DMS53 (cell line): ENCODE results near the gene MINDY2.
"Not testable (repeated sequence)": the region's sequence is repeated elsewhere in the genome, so short reads cannot be mapped to it uniquely, and the experiment has no call there.

Experiments
- DNase-seq: peaks from one replicate; lab custom pipeline; 2025; lab: John Stamatoyannopoulos, UW

MINDY2 gene

DNA sequence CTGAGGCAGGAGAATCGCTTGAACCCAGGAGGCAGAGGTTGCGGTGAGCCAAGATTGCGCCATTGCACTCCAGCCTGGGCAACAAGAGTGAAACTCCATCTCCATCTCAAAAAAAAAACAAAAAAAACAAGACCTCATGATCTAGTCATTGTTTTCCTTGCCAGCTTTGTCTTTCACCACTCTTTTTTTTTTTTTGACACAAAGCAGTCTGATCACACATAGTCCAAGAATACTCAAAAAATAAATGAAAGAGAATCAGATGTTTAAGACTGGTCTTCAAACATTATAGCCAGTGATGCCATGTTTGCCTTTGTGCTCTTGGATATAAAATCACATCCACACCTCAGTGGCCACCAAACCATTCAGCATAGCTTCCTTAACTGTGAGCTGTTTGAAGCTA lies 15.8 kb upstream of the MINDY2 start:
- DNase-seq, result no peak

DNA sequence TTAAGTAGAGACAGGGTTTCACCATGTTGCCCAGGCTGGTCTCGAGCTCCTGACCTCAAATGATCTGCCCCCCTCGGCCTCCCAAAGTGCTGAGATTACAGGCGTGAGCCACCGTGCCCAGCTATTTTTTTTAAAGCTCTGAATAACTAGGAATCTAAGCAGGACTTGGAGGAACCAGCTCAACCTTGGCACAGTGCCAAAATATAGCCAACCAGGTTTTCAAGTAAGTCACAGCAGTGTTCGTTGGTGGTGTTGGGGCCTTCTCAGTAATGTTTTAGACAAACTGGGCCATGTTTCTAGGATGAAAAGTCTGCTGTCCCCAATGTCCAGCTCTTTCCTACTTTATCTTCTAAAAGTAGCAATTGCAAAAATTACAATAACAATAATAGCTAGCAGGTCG lies 15.1 kb upstream of the MINDY2 start:
- peak; percentile 26 for DNase-seq

DNA sequence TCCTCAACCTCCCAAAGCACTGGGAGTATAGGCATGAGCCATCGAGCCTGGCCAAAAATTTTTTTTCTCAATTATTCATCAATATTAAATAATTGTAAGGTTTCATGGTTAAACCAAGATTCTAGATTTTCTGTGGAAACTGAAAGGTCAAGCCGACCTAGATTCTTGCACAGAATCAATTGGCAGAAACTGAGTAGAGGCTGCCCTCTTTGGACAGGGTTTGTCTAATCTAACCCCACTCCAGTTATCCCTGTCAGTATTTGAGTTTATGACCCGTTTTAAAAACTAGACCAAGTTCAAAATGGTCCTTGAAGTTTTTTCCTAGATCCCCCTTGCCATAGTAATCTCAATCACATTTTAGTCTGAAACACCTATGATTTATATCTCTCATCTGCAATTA lies 13.0 kb upstream of the MINDY2 start:
- peak; percentile 24 for DNase-seq

DNA sequence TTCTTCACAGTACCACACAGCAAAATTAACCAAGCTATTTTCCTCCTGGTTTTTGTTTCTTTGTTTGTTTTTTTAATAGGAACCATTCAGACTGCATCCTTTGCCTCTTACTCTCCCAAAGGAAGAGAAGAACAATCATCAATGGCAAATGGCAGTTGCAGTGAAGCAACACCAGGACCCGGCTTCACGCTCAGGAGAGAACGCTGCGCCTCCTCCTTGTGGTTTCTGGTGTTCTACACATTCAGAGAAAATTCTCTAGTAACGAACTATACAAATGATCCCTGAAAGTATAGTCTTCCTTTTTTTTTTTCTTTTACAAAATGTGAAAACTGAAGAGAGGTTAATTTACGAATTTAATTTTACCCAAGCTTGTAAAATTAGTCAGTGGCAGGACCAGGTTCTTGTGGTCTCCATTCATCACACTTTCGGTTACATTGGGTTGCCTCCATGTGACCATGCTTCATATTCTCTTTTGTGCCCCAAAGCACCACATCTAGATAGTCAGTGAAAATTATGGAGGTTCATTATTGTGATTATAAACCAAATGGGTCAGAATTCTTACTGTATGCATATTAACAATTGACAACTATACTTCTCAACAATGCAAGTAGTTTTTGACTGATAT lies 10.6 kb upstream of the MINDY2 start:
- no peak for DNase-seq

DNA sequence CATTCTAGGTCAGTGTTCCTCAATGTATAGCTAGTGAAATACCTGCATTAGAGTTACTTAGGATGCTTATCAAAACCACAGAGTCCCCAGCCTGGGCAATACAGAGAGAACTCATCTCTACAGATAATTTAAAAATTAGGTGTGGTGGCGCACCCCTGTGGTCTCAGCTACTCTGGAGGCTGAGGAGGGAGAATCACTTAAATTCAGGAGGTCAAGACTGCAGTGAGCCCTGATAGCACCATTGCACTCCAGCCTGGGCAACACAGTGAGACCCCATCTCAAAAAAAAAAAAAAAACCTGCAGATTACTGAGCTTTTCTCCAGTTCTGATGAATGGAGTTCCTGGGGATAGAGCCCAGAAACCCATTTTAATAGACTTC lies 10.1 kb upstream of the MINDY2 start:
- no peak for DNase-seq

DNA sequence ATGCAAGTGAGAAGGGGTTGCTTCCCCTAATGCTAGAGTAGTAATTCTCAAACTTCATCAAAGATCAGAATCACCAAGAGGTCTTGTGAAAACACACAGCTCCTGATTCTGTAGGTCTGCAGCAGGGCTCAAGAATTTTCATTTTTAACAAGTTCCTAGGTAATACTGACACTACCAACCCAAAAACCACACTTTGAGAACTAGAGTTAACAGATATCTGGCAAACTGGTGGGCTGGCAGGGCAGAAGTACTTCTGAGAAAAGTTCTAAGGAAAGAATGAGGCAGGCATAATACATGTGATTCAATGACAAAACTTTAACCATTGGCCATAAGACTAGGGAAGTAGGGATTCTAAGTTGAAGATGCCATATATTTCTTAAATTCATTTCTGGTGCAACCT lies 8.8 kb upstream of the MINDY2 start:
- DNase-seq, result no peak

DNA sequence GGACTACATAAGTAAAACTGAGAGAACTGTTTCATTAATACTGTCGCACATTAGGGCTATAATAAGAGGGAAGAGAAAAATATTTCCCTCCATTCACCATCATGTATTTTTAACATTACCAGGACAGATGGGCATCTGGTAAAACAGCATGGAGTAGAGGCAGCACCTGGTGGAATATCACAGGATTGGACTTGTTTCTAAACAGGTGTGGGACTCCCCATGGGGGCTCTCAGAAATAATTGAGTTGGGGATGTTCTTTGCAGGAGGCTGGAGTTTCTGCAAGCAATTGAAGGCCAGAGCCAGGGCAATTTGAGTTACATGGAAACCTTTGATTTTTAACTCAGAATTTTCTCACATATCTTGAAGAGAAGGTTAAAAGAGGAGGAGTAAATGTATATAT lies 8.4 kb upstream of the MINDY2 start:
- no peak for DNase-seq

DNA sequence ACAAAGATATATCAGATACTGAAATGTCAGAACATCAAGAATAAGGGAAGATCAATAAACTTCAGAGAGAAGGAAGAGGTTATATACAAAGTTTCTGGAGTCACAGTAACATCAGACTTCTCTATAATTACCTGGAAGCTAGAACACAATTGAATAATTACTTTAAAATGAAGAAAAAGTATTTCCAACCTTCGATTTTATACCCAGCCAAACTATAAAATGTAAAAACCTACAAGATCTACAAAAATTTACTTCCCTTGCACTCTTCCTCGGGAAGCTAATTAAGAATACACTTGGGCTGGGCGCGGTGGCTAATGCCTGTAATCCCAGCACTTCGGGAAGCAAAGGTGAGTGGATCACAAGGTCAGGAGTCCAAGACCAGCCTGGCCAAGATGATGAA lies 6.6 kb upstream of the MINDY2 start:
- DNase-seq, result no peak

DNA sequence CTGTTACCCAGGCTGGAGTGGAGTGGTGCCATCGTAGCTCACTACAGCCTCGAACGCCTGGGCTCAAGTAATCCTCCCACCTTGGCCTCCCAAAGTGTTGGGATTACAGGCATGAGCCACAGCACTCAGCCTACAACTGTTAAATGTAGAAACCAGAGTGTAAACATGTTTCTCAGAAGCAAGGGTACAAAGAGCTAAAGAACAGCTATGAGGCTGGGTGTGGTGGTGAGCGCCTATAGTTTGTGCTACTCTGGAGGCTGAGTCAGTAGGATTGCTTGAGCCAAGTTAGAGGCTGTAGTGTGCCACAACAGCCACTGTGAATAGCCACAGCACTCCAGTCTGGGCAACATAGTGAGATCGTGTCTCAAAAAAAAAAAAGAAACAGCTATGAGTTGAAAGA lies 4.8 kb upstream of the MINDY2 start:
- DNase-seq, result no peak

DNA sequence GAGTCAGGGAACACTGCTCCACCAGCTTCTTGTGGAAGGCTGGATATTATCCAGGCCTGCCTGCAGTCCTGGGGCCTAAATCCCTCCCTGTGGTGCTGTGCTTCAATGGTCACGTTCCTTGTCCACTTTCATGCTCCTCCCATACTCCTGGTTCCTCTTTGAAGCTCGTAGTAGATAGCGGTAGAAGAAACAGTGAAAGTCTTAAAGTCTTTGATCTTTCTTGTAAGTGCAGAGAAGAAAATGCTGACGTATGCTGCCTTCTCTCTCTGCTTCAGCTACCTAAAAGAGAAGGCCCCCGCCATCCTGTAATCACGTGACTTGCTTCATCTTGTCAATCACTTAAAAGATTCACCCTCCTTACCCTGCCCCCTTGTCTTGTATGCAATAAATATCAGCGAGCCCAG lies 2.5 kb upstream of the MINDY2 start:
- DNase-seq, result not testable (repeated sequence)

DNA sequence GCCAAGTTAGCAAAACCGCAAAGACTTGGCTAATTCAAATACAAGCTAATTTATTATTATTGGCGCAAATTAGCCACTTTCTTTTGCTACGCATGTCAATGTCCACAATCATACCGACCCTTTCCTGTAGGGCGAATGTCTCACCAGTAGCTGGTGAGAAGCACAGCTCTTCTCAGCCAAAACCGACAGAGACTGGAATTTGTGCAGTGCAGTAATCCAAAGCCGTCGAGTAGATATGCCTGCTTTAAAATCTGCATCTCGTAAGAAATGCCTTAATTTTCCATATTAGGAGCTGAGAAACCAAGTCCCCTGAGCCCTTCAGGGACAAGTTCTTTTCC lies 614 bp upstream of the MINDY2 start:
- peak; percentile 79 for DNase-seq

DNA sequence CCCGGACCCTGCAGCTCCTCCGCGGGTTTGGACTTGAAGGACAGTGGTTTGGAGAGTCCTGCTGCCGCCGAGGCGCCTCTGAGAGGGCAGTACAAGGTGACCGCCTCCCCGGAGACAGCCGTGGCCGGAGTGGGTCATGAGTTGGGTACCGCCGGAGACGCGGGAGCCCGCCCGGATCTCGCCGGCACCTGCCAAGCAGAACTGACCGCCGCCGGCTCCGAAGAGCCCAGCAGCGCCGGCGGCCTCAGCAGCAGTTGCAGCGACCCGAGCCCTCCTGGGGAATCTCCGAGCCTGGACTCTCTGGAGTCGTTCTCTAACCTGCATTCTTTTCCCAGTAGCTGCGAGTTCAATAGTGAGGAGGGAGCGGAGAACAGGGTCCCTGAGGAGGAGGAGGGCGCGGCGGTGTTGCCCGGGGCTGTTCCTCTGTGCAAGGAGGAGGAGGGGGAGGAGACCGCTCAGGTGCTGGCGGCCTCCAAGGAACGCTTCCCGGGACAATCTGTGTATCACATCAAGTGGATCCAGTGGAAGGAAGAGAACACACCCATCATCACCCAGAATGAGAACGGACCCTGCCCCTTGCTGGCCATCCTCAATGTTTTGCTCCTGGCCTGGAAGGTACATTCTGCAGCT lies 634 bp downstream of the MINDY2 start:
- DNase-seq, result peak; percentile 64

DNA sequence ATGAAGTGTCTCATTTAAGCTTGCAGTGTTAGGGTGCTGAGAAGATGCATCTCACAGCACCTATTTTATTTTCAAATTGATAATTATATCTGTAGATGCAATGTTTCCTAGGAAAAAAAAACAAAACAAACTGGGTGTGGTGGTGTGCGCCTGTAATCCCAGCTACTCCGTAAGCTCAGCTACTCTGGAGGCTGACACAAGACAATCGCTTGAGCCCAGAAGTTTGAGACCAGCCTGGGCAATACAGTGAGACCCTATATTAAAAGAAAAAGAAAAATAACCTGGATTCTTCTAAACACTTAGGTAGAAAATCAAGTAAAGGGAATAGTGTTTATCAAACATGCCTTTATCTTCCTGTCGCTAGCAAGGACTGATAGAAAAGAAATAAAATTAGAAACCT lies 1.9 kb downstream of the MINDY2 start:
- DNase-seq, result no peak

DNA sequence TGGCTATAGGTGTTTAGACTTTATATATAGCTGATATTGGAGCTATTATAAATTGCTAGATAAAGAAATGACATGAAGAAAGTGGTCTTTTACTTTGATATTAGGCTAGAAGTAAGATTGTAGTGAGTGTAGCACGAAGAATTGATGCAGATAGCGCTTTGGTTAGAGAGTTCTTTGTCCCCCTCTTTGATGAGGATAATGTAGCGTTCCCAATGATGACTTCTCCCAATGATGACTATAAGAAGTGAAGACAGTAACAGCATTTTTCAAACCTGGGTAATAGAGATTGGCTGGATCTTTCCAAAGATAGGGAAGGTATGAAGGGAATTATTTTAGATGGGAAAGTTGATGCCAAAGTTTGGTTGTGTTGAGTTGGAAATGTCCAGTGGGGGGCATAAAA lies 4.3 kb downstream of the MINDY2 start:
- DNase-seq, result no peak

DNA sequence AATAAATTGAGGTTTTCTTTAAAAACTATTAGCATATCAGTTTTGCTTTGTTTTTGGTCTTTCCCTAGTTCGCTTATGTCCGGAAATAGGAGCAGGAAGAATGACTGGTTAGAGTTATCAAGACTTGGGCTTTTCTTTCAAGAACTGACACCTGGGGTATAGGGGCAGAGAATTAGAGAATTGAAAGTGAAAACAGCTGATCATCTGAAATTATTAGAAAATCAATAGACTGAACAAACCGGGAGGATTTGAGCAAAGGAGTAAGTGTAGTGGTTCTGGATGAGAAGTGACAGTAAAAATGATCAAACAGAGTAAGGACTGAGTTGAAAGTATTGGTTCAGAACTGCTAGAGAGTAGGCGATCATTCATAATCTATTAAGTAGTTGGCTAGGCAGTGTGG lies 6.0 kb downstream of the MINDY2 start:
- DNase-seq, result no peak

DNA sequence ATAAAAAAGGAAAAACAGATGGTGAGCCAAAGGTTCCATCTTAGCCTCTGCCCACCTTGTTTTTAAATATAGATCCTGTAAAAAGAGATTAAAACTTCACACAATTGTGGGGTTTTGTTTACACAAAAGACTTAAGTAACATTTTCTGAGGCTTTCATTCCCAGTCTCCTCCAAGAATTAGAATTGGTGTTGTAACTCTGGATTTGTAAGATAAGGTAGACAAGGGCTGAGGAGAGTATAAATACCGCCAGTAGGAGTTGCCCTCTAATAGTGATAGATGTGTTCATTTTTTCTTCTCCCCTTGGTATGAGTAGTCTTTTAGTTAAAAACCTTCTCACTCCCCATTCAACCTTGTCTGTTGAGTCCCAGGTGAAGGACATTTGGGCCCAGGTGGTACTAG lies 8.5 kb downstream of the MINDY2 start:
- no peak for DNase-seq

DNA sequence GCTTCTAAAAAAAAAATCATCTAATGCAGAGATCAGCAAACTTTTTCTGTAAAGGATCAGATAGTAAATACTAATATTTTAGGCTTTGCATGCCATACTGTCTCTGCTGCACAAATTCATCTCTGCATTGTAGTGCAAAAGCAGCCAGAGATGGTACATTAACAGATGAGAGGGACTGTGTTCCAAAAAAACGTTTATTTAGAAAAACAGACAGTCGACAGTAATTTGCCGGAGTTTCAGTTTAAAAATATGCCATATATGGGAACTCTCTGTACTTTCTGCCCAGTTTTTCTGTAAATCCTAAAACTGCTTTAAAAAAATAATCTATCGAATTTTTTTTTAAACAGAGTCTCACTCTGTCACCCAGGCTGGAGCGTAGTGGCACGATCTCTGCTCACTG lies 14.3 kb downstream of the MINDY2 start:
- no peak for DNase-seq

DNA sequence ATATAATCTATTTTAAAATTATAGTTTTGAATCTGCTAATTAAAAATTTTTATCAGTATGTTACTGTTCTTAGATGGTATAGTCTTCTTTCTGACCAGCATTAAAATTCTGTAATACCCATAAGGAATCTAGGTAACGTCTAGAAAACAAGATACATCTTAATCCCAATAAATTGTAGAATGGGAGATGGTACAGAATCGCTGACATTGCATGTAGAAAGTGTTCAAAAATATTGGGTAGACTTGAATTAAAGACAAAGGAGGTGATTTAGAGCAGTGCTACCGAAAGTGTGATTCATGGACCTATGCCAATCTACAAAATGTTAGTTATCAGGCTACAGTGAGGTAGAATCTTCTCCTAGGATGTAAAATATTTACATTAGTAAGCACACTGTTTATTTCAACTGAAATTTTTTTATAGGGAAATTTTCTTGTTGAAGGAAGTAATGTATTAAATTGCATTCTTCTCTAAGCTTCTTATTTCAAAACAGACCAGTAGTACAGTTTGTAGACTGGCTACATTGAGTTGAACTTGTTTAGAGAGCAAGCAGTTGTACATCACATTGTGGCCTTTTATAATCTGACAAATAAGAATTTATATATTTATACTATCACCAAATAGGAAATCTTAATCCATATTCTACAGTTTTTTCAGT lies 17.1 kb downstream of the MINDY2 start:
- no peak for DNase-seq

DNA sequence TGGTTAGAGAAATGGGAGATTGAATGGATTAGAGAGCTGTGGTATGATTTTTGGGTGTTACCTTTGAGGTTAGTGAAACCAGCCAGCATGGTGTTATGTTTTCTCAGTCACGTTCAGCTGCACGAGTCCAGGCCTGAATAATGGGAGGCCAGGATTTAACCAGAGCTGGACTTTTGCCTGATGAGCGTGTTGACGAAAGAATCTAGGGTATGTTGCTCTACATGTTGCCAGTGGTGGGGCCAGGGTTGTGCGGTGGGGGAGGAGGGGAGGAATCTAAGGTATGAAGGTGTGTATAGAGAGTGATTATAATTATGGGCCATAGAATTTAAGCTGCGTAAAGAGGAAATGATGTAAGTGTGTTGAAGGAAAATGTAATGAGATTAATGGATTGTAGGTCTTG lies 22.8 kb downstream of the MINDY2 start:
- no peak for DNase-seq

DNA sequence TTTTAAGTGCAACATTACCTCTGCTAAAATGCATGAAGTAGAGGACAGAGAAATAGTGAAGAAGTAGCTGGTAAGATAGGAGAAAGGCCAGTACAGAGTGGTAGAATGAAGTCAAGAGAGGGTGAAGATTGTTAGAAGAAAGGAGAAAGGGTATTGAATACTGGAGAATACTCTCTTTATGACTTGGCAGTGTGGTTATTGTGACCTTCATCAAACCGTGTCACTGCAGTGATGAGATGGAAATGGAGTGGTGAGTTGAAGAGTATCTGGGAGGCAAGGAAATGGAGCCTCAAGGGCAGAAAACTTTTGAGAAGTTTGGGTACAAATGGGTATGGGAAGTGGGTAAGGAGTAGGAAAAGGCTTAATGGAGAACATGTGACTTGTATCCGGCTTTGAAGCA lies 24.7 kb downstream of the MINDY2 start:
- DNase-seq, result no peak

DNA sequence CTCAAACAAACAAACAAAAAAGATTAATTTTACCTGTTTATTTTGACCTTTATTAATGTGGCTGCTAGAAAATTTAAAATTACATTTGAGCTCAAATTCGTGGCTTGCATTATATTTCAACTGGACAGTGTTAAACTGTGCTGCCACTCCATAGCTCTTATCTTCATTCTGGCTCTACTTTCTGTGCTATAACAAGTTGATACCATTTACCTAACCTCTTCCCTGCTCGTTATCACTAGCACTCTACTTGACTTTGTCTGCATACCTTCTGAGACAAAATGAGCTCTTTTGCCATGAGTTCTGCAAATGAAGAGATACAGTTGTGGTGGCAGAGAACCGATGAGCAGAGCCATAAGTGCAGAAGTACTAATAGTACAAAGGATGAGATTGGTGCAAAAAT lies 26.4 kb downstream of the MINDY2 start:
- no peak for DNase-seq

DNA sequence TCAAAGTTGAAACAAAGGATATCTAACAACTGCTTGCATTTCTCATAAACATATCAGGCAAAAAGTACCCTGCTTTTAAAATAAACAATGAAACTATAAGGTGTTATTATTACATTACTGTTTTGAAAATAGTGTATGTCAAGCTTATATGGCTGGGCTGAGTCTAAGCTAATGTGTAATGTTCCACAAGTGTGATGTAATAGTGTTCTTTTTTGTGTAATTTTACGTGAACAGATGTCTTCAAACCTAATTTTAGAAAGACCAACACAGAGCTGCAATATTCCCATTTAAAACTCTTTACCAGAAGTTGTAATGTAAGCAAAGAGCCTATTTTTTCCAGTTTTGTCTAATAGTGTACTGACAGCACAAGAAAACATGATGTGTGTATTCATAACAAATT lies 34.0 kb downstream of the MINDY2 start:
- DNase-seq, result no peak

DNA sequence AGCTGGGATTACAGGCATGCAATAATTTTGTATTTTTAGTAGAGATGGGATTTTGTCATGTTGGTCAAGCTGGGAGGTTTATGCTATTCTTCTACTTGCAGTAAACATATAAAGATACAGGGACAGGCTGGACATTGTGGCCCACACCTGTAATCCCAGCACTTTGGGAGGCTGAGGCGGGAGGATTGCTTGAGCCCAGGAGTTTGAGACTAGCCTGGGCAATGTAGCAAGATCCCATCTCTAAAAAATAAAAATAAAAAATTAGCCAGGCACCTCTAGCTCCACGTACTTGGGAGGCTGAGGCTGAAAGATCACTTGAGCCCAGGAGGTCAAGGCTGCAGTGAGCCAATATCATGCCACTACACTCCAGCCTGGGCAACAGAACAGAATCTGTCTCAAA lies 52.2 kb downstream of the MINDY2 start:
- not testable (repeated sequence) for DNase-seq

DNA sequence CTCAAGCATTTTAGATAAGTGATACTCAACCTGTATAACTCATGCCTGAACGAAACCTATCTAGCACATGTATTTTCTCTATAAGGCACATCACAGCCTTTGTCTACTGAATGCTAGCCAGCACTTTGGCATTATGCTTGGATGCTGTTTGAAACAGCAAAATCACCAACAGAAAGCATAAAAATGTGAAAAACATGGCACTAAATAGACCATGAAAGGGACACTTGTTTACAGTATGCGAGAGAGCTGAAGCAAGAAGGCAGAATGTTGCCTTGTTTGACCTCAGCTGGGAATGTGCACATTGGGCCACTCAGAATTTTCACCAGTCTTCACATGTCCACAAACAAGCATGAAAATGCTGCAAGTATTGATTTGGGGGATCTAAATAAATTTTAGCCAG lies 59.5 kb downstream of the MINDY2 start:
- DNase-seq, result no peak
